Lower leg skin (tissue), 4 donors: ENCODE measurements around the gene TOGARAM2. TPM values are rescaled to one million over a fixed set of nuclear protein-coding genes. Genes with fewer than 3 reads are reported as not detected.

Experiments
- DNase-seq, 2 donors: peaks; one replicate each; pipeline ENCODE4 v3.0.0-alpha.2; 2019; ENCODE audit warnings: low spot score in 2 of 2
- H3K4me3 ChIP-seq: fragments of 200-600 bp; sonication (generic); 2 replicates; pipeline ENCODE4 v1.5.1; 2017; ENCODE audit warnings: mild to moderate bottlenecking, low read depth; ENCODE audit not compliant: poor library complexity, severe bottlenecking
- POLR2A ChIP-seq, 2 donors: fragments of 450-650 bp; IDR thresholded peaks; one replicate each; pipeline ENCODE4 v1.6.1; 2016 to 2017; ENCODE audit warnings: antibody characterized with exemption in 2 of 2, mild to moderate bottlenecking in 1 of 2, moderate library complexity in 1 of 2
- WGBS, 2 donors: methylation state at CpG; one replicate each; pipeline ENCODE4 v1.1.5; 2018; 5-methylcytosine and 5-hydroxymethylcytosine counted together
- intact Hi-C: fragments of 100-400 bp; cut with DNase I; formaldehyde crosslinking; loops from one replicate; pipeline ENCODE4 v1.15.0; 2023; ENCODE audit warnings: low total_unique reads
- total RNA-seq, 4 donors: library from RNA; depleted of rRNA; stranded (reverse); fragments of >200 nt; gene quantifications; one replicate each; pipeline ENCODE4 v1.1.0, GENCODE V29; 2016
- TF ChIP-seq, protein P1 (sequence below), 3 donors: fragments of 450-650 bp; IDR thresholded peaks; one replicate each; pipeline ENCODE4 v1.5.1; 2016; ENCODE audit warnings: antibody characterized with exemption in 3 of 3, mild to moderate bottlenecking in 3 of 3, moderate library complexity in 2 of 3

TOGARAM2 gene
- total RNA-seq, 4 donors from 2014 or later, result 0.17 to 5.1 (median 1.7) TPM

DNA sequence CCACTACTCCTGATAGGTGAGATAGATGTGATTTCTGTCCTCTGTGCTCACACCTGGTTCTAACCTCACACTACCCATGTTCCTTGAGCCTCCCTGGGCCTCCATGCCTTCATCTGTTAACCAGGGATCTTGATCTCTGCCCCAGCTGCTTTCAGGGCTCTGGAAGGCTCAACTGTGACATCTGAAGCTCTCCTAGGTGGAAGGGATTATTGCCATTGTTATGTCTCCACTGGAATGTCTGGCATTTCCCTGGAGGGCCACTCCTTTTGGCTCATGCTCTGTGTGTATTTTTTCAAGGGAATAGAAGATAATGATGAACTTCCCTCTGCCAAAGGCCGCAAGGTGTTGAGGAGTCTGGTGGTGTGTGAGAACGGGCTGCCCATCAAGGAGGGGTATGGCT is 52.1 kb downstream of the TOGARAM2 start:
- no peak for DNase-seq
- H3K4me3 ChIP-seq, result no peak overlapping the region
- no peak for TF ChIP-seq POLR2A (IDR thresholded peaks at IDR 0.05)
- TF ChIP-seq, protein P1, sequence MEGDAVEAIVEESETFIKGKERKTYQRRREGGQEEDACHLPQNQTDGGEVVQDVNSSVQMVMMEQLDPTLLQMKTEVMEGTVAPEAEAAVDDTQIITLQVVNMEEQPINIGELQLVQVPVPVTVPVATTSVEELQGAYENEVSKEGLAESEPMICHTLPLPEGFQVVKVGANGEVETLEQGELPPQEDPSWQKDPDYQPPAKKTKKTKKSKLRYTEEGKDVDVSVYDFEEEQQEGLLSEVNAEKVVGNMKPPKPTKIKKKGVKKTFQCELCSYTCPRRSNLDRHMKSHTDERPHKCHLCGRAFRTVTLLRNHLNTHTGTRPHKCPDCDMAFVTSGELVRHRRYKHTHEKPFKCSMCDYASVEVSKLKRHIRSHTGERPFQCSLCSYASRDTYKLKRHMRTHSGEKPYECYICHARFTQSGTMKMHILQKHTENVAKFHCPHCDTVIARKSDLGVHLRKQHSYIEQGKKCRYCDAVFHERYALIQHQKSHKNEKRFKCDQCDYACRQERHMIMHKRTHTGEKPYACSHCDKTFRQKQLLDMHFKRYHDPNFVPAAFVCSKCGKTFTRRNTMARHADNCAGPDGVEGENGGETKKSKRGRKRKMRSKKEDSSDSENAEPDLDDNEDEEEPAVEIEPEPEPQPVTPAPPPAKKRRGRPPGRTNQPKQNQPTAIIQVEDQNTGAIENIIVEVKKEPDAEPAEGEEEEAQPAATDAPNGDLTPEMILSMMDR (IDR thresholded peaks at IDR 0.05), result no peak
- intact Hi-C loops, result no loop called here
- 29 to 53% methylated on average over 2 of the region's 2 CpGs for WGBS, 2 donors

DNA sequence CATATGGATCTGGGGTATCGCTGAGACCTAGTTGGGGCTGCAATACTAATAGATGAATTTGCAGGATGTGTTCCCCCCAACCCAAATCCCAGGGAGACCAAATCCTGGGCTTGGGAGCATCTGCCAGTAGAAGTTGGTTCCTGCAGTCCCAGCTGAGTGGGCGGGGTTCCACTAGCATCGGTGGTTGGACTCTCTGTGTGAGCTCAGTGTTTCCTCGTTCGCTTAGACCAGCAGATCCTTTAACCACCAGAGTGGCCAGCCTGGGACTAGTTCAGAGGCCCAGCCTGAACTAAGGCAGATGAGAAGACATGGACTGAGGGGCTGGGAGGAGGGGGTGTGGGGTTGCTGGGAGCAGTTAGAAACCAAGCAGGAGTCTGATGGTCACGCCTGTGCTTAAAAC is 52.6 kb downstream of the TOGARAM2 start:
- DNase-seq, result no peak
- intact Hi-C loops, result no loop called here
- TF ChIP-seq, protein P1 (IDR thresholded peaks at IDR 0.05), result no peak
- no peak for TF ChIP-seq POLR2A (IDR thresholded peaks at IDR 0.05)
- H3K4me3 ChIP-seq, result no peak overlapping the region
- 60 to 80% methylated on average over 6 of the region's 6 CpGs for WGBS, 2 donors

DNA sequence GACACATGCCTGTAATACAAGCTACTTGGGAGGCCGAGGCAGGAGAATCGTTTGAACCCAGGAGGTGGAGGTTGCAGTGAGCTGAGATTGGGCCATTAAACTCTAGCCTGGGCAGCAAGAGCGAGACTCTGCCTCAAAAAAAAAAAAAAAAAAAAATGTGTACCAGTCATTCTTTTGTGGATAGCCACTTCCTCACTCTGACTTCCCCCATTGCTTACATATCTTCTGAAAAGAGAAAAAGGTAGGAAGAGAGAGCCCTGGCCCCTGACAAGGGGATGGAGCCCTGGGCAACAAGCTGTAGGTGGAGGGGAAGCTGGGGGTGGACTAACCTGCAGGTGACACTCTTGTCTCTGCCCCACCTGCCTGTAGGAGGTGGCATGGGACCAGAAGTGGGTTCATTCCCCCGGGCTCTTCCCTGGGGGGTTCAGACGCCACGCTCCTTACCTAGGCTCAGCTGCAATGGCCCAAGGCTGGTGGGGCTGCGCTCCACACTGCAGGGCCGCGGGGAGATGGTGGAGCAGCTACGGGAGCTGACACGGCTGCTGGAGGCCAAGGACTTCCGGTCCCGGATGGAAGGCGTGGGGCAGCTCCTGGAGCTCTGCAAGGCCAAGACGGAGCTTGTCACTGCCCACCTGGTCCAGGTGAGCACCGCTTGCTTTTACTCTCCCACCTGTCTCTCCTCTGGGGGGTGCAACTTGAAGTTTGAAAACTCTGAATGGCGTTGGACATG is 54.1 kb downstream of the TOGARAM2 start:
- intact Hi-C loops, result no loop called here
- no peak overlapping the region for H3K4me3 ChIP-seq
- 90 to 96% methylated on average over 17 of the region's 17 CpGs for WGBS, 2 donors
- no peak for DNase-seq
- no peak for TF ChIP-seq POLR2A (IDR thresholded peaks at IDR 0.05)
- TF ChIP-seq, protein P1 (IDR thresholded peaks at IDR 0.05), result no peak

DNA sequence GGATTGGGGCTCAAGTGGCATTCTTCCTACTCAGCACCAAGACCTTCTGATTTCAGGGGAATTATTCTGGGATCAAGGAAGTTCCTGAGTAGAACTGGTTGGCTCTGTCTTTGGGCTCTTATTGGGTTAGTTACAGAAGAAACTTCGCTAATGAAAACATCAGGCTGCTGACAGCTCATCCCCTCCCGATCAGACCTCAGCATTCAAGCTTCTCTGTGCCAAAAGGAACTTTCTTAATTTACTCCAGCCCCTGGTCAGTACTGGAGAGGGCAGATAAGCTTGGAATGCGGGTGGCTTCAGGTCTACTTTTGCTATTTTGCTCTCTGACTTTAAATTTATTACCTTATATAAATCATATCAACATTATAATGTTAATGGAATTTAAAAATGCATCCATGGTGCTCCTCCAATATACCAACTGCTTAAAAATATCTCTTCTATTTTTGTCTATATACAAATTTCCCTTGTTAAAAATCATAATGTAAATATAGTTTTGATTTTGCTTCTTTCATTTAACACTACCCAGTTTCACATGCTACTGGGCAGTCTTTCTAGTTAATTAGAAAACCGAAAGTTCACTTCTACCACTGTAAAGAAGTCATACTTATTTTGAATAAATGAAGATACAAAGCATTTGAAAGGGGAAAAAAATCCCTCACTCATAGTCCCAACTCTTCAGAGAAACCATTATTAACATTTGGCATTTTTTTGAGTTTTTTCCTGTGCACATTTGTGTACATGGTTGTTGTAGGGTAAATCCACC is 58.8 kb downstream of the TOGARAM2 start:
- no peak for DNase-seq
- TF ChIP-seq, protein P1 (IDR thresholded peaks at IDR 0.05), result no peak
- TF ChIP-seq POLR2A (IDR thresholded peaks at IDR 0.05), result no peak
- 75 to 76% methylated on average over 4 of the region's 4 CpGs for WGBS, 2 donors
- no peak overlapping the region for H3K4me3 ChIP-seq
- intact Hi-C loops, result no loop called here

DNA sequence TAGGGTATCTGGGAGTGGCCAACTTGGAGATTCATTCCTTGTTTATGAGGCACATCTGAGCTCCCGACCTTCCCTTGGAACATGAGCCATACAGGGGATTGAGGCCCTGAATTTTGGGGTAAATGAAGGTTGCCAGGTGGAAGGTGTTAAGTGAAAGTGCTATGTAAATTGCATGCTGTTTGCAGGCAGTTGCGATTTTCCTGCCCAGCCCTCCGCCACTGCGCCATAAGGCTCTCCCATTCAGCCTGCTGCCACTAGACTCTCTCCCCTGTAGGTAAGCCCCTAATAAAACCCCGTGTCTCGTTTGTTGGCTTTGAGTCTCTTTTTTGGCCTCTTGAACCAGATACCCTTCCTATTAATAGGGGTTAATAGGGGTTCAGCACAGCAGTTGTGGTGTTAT is 59.5 kb downstream of the TOGARAM2 start:
- WGBS, 2 donors, result 81 to 85% methylated on average over 6 of the region's 6 CpGs
- intact Hi-C loops, result no loop called here
- DNase-seq, result no peak
- TF ChIP-seq, protein P1 (IDR thresholded peaks at IDR 0.05), result no peak
- no peak for TF ChIP-seq POLR2A (IDR thresholded peaks at IDR 0.05)
- H3K4me3 ChIP-seq, result no peak overlapping the region
